ENCODE results near the gene CCN5.
A peak's percentile ranks its signal among the peaks of the same experiment; 100 is the strongest.

CCN5 gene

DNA sequence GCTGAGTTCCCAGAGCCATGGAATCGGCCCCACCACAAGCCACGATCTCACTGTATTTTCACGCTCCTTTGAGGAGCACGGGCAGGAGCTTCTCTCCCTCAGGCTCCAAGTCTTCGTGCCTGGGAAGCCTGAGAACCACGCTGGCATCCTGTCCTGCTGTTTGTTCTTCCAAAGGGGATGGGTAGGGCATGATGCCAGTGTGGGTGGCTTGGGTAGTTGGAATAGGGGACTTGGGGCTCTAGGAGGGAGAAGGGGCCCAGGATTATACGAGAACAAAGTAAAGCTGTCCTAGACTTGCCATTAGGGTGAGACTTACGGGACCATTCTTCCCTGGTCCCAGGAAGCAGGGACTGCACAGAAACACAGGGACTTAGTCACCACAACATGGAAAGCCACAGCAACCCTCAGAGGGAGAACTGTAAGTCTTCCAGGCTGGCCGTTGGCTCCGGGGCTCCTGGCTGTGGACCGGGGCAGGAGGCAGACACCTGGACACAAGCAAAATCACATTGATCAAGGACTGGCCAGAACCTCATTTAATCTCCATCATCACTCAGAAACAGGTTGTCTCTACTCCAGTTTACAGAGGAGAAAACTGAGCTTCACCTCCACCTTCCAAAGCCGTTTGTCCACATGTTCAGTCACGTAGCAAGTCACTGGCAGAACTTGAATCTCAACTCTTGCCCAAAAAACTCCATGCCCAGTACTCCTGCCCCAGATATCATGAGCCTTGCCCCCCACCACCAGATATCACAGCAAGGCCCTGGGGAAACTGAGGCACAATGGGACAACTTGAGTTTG is 1.3 kb downstream of the CCN5 start:
- no peak for DNase-seq (ENCODE audit: low read depth)

DNA sequence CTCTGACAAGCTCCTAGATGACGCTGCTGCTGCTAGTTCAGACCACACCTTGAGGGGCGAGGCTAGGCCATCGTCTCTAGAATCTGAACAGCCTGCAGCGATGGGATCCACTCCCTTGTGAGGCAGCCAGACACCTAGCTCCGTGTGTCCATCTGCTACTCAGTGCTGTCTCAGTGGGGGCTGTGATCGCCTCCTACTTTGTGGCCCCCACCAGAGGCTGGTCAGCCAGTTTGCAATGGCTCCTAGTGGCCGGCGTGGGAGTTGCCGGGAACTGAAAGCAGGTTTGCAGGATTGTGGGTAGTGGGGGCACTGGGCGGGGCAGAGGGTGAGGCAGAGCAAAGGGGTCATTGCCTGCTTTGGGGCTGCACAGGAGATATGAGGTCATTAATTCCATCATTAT is 2.8 kb downstream of the CCN5 start:
- no peak for DNase-seq (ENCODE audit: low read depth)

DNA sequence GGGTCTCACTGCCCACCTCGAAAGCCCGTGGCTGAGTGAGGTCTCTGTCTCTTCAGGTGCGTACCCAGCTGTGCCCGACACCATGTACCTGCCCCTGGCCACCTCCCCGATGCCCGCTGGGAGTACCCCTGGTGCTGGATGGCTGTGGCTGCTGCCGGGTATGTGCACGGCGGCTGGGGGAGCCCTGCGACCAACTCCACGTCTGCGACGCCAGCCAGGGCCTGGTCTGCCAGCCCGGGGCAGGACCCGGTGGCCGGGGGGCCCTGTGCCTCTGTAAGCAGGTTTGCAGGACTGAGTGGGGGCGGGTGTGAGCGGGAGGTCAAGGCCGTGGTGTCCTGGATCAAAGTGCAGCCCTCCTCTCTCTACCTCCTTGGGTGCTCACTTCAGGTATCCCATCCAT is 4.7 kb downstream of the CCN5 start:
- no peak for DNase-seq (ENCODE audit: low read depth)

DNA sequence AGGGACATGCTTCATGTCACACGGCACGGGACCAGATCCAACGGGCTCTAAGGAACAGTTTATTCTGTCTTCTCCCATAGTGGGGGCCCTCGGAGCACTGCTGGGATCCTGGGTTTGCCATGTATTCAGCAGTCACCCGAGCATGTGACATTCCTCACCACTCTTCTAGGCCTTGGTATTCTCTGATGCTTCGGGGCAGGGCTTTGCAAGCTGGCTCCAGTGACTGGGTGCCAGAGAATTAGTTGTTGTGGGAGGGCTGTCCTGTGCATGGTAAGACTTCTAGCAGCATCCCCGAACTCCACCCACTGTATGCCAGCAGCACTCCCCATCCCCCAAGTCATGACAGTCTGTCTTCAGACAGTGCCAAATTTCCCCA is 5.4 kb downstream of the CCN5 start:
- DNase-seq (ENCODE audit: low read depth), result no peak

DNA sequence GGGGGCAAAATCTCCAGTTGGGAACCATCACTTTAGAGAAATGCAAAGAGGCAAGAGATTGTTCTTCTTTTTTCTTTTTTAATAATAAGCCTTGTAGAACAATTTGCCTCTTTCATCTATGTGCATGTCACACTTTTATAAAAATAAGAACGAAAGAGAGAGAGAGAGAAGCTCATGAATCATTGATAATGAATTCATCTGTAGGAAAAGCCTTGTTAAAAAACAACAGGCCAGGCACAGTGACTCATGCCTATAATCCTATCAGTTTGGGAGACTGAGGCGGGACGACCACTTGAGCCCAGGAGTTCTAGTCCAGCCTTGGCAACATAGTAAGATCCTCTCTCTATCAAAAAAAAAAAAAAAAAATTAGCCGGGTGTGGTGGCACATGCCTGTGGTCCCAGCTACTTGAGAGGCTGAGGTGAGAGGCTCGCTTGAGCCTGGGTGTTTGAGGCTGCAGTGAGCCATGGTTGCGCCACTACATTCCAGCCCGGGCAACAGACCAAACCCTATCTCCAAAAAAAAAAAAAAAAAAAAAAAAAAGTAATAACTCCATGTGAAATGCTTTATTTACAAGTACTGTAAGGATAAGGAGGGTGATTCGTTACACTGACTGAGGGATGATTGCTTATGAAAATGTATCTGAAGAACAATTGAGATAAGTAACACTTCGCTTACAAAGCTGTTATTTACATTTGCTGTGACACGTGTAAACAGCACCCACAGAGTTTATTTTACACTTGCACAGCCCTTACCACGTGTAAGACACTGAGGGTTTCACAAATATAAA is 6.0 kb downstream of the CCN5 start:
- DNase-seq (ENCODE audit: low read depth), result no peak

DNA sequence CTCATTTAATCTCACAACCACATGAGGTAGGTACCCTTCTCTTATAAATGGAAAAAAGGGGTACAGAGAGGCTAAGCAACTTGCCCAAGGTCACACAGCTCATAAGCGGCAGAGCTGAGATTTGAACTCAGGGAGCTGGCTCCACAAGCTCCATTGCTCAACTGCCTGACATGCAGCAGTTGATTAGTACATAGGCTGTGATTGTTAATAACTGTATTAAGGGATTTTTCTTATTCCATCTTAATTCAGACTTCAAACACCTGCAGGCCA is 6.6 kb downstream of the CCN5 start:
- DNase-seq (ENCODE audit: low read depth), result no peak

DNA sequence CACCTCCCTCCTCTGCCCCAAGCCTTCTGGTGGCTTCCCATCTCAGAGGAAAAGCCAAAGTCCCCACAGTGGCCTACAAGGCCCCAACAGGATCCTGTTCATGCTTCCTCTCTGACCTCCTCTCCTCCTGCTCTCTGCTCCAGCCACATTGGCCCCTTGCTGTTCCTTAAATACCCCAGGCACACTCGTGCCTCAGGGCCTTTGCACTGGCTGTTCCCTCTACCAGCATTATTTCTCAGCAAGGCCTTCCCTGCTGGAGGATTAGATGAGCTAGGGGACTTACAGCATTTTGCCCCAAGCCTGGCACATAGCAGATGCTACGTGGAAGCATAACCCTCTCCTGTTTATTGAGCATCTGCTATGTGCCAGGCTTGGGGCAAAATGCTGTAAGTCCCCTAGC is 7.8 kb downstream of the CCN5 start:
- DNase-seq (ENCODE audit: low read depth), result no peak

DNA sequence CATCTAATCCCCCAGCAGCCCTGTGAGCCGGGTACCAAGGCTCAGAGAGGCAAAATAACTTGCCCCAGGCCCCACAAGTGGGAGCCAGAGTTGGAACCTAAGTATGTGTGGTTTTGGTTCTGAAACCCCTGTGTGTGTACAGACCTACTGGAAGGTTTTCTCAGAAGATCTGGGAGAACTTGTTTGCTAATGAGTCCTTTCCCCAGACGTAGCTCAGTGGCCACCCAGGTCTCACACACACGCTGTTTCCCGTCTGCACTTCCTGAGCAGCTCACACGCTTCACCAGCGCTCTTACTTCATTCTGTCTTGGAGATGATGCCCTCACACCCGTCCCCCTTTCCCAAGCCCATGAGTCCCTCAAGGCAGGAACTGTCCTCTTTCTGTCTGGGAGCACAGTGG is 8.2 kb downstream of the CCN5 start:
- no peak for DNase-seq (ENCODE audit: low read depth)

DNA sequence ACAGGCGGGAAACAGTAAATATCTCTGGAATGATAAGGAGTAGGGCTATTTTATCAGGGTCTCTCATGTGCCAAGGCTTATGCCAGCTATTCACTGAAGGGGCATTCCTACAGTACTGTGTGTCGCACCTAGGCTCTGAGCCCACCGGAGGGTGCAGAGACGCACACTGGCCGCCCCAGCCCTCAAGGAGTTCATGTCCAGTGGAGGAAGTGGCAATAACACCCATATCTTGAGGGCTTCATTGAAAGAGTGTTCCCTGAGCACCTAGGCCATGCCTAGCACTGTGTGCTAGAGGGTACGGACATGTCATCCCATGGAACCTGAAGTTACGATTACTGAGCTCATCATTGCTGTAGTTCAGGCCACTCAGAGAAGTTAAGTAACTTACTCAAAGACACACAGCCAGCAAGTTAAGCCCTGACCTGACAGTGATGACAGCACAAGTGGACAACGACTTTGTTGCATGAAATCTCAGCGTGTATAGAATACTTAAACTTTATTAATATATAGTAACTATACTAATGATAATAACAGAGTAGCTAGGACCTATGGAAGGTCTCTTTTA is 8.7 kb downstream of the CCN5 start:
- DNase-seq (ENCODE audit: low read depth), result no peak

DNA sequence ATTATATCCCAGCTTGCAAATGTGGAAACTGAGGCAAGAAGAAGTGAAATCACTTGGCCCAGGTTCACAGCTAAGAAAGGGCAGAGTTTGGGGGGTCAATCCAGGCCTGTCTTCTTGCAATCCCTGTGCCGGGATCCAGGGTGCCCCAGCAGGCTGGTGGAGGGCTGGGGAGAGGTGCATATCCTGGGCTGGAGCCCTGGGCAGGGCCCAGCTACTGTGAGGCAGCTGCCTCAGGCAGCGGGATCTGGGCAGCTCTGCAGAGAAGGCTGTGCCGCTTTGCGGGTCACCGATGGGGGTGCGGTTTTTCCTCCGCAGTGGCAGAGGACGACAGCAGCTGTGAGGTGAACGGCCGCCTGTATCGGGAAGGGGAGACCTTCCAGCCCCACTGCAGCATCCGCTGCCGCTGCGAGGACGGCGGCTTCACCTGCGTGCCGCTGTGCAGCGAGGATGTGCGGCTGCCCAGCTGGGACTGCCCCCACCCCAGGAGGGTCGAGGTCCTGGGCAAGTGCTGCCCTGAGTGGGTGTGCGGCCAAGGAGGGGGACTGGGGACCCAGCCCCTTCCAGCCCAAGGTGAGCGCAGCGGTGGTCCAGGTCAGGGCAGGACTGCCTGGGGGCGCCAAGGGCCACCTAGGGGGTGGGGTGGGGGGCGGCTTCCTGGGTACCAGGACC is 9.4 kb downstream of the CCN5 start:
- DNase-seq (ENCODE audit: low read depth), result no peak

DNA sequence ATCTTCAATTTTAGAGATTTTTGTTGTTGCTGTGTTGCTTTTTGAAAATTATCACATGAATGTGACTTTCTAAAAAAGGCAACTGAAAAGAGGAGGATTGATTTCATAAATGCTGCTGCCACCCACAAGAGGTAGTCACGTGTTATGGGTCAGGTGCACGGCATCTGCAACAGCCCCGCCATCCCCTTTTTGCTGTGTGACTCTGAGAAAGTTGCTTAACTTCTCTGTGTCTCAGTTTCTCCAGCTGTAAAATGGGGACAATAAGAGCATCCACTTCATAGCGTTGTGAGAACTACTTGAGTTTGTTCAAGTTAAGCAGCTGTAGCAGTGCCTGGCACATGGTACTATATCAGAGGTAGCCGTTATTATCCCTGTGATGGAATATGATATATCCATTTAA is 10.7 kb downstream of the CCN5 start:
- DNase-seq (ENCODE audit: low read depth), result no peak

DNA sequence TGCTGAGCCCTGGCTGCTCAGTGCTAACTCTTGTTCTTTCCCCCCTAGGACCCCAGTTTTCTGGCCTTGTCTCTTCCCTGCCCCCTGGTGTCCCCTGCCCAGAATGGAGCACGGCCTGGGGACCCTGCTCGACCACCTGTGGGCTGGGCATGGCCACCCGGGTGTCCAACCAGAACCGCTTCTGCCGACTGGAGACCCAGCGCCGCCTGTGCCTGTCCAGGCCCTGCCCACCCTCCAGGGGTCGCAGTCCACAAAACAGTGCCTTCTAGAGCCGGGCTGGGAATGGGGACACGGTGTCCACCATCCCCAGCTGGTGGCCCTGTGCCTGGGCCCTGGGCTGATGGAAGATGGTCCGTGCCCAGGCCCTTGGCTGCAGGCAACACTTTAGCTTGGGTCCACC is 11.9 kb downstream of the CCN5 start:
- no peak for DNase-seq (ENCODE audit: low read depth)

DNA sequence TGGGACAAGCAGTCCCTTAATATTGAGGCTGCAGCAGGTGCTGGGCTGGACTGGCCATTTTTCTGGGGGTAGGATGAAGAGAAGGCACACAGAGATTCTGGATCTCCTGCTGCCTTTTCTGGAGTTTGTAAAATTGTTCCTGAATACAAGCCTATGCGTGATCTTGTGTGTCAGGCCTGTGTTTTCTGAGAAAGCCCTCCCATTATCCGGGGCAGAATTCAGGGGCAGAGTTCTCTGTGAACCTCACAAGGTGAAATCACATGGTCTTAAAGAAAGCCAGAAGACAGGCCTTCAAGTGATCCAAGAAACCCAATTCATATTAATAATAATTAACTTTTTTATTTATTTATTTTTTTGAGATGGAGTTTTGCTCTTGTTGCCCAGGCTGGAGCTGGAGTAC is 12.5 kb downstream of the CCN5 start:
- DNase-seq (ENCODE audit: low read depth), result no peak

DNA sequence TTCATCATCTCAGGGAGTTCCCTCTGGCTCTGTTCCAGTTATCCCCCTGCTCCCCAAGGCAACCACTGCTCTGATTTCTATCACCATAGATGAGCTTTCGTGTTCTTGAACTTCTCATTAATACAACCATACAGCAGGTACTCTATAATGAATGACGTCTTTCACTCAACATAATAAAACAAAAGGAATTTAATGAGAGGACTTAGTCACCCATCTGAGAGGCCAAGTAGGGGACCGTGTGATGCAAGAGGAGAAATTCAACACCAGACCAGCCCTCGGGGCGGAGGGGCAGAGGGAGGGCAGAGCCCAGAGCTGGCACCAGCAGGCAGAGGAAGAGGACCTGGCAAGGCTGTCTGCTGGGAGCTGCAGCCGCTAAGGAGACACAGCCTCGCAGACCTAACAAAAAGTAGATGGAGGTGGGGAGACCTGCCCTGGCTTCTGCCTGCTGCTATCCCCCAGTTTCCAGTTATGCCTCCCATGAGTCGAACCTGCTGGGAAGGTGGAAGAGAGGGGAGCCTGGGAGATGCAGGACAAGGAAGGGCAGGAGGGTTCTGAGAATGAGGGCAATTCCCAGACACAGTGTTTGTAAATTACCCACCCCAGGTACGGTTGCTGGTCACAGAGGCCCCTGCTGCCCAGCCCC is 13.8 kb downstream of the CCN5 start:
- DNase-seq (ENCODE audit: low read depth), result no peak

DNA sequence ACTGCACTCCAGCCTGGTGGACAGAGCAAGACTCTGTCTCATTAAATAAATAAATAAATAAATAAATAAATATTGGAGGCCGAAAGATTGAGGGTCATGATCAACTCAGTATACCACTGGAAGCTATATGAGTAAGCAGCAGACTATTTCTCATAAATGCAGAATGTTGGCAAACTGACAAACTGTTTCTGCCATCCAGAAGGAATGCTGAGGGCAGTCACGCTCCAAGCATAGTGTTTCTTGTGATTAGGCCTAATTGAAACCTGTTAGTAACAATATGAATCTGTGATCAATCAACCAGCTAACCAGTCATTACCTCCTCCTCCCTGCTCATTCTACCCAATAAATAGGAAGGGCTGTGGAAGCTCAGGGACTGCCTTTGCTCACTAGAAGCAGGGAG is 15.3 kb downstream of the CCN5 start:
- no peak for DNase-seq (ENCODE audit: low read depth)

DNA sequence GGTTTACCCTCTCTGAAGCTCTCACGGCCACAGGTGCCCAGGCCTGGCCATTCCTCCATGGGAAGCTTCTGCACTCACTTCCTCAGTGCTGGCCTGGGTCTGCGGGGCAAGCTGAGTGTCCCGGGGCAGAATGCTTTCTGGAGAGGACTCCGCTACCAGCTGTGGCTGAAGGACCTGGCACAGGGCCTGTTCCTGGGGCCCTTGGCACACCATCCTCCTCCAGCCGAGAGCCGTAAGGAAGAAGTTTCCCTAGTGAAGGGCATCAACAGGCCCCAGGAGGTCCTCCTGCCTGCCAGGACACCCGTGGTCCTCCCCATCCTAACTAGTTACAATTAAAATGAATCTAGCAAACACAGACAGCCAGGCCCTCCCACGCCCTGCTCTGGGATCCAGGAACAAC is 16.5 kb downstream of the CCN5 start:
- no peak for DNase-seq (ENCODE audit: low read depth)

DNA sequence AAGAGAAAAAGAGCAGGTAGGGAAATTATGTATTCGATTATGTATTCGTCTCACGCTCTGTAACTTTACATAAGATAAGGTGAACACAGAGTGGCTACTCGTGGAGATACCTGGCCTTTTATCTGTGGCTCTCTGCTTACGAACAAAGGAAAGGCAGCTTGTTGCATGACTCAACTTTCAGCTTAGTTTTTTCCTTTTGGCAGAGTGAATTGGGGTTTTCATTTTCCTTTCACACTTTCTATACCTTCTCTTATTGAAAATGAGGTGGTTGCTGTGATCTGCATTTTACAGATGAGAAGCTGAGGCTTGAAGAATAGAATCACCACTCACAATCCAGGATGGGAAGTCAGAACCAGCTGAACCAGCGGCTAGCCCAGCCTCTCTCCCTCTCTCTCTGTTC is 17.2 kb downstream of the CCN5 start:
- no peak for DNase-seq (ENCODE audit: low read depth)

DNA sequence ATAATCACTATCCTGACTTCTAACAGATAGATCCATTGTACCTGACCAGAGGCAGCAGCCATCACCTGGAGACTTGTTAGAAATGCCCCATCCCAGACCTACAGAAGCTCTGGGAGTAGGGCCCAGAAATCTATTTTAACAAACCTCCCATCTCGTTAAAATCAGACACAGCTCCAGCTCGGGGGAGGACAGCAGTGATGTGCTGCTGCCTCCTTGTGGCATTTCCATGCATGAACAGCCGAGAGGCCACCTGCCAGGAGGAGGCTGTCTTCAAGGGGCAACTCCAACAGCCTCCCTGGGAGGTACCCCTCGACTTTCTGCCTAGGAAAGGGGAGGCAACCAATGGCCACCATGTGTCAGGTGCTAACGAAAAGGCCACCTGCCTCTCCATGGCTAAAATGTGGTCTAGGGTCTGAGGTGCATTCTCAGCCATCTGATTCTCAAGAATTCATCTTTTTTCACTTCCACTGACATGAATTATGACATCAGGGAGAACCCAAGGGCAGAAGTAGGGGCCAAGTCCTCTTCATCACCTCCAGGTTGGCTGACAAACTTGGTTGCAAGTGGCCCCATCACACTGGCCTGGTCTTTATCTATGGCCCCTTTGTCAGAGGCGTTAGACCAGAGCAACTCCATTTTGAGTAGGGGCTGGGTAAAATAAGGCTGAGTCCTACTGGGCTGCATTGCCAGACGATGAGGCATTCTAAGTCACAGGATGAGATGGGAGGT is 18.3 kb downstream of the CCN5 start:
- peak; percentile 23 for DNase-seq (ENCODE audit: low read depth)

DNA sequence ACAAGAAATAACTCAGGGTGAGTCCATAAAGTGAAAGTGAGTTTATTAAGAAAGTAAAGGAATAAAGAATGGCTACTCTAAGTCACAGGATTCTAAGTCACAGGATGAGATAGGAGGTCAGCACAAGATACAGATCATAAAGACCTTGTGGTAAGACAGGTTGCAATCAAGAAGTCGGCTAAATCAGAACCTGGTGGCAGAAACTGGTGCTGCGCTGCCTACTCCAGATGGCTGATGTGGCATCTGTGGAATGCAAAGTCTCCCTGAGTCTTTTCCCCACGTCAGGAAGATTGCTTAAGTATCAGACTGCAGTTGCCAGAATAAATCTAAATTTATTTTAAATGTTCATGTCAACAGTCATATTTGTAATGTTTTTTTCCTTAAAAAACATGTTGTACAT is 19.8 kb downstream of the CCN5 start:
- no peak for DNase-seq (ENCODE audit: low read depth)

DNA sequence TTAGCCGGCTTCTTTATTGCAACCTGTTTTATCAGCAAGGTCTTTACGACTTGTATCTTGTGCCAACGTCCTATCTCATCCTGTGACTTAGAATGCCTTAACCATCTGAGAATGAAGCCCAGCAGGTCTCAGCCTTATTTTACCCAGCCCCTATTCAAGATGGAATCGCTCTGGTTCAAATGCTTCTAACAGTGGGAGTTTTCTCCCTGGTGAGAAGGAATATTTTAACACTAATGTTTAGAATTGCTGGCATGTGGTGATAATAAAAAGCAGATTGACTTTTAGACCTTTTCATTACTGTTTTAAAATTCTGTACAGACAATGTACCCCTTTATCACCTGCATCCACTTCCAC is 20.6 kb downstream of the CCN5 start:
- DNase-seq (ENCODE audit: low read depth), result no peak

DNA sequence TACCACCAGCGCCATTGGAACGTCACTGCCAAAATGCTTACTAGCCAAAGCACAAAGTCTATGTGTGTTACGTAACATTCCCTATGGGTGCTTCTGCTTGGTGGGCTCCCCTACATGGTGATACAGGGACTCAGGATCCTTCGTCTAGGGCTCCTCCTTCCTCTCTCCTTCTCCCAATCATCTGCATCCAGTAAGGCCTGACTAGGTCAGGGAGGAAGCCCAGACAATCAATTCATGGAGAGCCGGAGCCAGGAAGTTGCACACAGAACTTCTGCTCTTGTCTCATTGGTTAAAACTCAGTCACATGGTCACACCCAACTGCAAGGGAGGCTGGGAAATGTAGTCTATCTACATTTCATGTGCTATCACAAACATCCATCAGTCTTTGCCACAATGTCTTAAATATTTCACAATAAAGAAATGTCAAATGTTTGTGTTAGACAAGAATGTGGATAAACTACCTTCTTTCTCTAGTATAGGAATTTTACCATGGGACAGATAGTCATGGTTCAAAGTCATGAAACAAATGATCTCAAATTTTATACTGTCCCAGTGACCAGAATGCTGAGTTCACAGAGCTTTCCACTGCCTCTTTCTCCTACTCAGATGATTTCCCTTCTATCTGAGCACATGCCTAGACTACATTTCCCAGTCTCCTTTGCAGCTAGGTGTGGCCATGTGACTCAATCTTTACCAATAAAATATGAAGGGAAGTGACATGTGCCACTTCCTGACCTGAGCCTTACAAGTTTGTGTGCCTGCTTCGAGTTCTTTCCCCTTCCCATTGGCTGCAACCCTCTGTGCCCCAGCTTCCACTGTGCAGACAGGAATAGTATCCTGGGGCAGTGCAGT is 21.2 kb downstream of the CCN5 start:
- DNase-seq (ENCODE audit: low read depth), result no peak
